ENCODE measurements around the gene VGLL4. TPM values are rescaled to one million over a fixed set of nuclear protein-coding genes. Genes with fewer than 3 reads are reported as not detected.
A peak's percentile ranks its signal among the peaks of the same experiment; 100 is the strongest.

VGLL4 gene
- total RNA-seq, 1 experiment from 2014 or later: 43.0 TPM

GRCh38 chr3:11602239-11602840 lies 41.4 kb downstream of the VGLL4 start:
- H3K4me3 Mint-ChIP-seq: no peak overlapping the region
- H3K27ac Mint-ChIP-seq: peak overlapping the region; percentile 76
- H3K36me3 Mint-ChIP-seq: peaks cover 27% of the 10 kb centered on the region
- DNase-seq (ENCODE audit: low spot score) (no peak), ATAC-seq (no peak)
- peaks cover 10% of the 10 kb centered on the region; the same call in 1 of the 2 replicates for H3K9me3 Mint-ChIP-seq
- TF ChIP-seq, protein P1, sequence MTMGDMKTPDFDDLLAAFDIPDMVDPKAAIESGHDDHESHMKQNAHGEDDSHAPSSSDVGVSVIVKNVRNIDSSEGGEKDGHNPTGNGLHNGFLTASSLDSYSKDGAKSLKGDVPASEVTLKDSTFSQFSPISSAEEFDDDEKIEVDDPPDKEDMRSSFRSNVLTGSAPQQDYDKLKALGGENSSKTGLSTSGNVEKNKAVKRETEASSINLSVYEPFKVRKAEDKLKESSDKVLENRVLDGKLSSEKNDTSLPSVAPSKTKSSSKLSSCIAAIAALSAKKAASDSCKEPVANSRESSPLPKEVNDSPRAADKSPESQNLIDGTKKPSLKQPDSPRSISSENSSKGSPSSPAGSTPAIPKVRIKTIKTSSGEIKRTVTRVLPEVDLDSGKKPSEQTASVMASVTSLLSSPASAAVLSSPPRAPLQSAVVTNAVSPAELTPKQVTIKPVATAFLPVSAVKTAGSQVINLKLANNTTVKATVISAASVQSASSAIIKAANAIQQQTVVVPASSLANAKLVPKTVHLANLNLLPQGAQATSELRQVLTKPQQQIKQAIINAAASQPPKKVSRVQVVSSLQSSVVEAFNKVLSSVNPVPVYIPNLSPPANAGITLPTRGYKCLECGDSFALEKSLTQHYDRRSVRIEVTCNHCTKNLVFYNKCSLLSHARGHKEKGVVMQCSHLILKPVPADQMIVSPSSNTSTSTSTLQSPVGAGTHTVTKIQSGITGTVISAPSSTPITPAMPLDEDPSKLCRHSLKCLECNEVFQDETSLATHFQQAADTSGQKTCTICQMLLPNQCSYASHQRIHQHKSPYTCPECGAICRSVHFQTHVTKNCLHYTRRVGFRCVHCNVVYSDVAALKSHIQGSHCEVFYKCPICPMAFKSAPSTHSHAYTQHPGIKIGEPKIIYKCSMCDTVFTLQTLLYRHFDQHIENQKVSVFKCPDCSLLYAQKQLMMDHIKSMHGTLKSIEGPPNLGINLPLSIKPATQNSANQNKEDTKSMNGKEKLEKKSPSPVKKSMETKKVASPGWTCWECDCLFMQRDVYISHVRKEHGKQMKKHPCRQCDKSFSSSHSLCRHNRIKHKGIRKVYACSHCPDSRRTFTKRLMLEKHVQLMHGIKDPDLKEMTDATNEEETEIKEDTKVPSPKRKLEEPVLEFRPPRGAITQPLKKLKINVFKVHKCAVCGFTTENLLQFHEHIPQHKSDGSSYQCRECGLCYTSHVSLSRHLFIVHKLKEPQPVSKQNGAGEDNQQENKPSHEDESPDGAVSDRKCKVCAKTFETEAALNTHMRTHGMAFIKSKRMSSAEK (CRISPR knock-in tag; IDR thresholded peaks at IDR 0.05; ENCODE audit: borderline replicate concordance): no peak
- TF ChIP-seq ZNF138 (CRISPR knock-in tag; conservative IDR thresholded peaks at IDR 0.05) (no peak), ZNF317 (CRISPR knock-in tag; IDR thresholded peaks at IDR 0.05; ENCODE audit: borderline replicate concordance, low read depth) (no peak), MAX (CRISPR knock-in tag; IDR thresholded peaks at IDR 0.05) (no peak), GTF2I (CRISPR knock-in tag; conservative IDR thresholded peaks at IDR 0.05) (no peak), SP1 (CRISPR knock-in tag; conservative IDR thresholded peaks at IDR 0.05) (no peak), TEAD4 (CRISPR knock-in tag; IDR thresholded peaks at IDR 0.05) (no peak), ATF1 (CRISPR knock-in tag; IDR thresholded peaks at IDR 0.05) (no peak)
- TF ChIP-seq, protein P2, sequence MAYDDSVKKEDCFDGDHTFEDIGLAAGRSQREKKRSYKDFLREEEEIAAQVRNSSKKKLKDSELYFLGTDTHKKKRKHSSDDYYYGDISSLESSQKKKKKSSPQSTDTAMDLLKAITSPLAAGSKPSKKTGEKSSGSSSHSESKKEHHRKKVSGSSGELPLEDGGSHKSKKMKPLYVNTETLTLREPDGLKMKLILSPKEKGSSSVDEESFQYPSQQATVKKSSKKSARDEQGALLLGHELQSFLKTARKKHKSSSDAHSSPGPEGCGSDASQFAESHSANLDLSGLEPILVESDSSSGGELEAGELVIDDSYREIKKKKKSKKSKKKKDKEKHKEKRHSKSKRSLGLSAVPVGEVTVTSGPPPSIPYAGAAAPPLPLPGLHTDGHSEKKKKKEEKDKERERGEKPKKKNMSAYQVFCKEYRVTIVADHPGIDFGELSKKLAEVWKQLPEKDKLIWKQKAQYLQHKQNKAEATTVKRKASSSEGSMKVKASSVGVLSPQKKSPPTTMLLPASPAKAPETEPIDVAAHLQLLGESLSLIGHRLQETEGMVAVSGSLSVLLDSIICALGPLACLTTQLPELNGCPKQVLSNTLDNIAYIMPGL (CRISPR knock-in tag; IDR thresholded peaks at IDR 0.05): no peak
- TF ChIP-seq, protein P3, sequence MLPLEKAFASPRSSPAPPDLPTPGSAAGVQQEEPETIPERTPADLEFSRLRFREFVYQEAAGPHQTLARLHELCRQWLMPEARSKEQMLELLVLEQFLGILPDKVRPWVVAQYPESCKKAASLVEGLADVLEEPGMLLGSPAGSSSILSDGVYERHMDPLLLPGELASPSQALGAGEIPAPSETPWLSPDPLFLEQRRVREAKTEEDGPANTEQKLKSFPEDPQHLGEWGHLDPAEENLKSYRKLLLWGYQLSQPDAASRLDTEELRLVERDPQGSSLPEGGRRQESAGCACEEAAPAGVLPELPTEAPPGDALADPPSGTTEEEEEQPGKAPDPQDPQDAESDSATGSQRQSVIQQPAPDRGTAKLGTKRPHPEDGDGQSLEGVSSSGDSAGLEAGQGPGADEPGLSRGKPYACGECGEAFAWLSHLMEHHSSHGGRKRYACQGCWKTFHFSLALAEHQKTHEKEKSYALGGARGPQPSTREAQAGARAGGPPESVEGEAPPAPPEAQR (CRISPR knock-in tag; IDR thresholded peaks at IDR 0.05): no peak
- POLR2A ChIA-PET: interaction anchor here (0.6 kb wide), 1 partner anchor 45 kb away, joined by 3 read pairs; no protein-coding TSS in a partner anchor
- H3K27me3 Mint-ChIP-seq (ENCODE audit: low read depth): no peaks in the 10 kb centered on the region
- CTCF ChIA-PET: interaction anchor here (0.7 to 1.6 kb wide), 2 partner anchors 10 to 12 kb away, joined by 4 read pairs; no protein-coding TSS in a partner anchor
- H3K4me1 Mint-ChIP-seq: peaks cover 68% of the 10 kb centered on the region

DNA sequence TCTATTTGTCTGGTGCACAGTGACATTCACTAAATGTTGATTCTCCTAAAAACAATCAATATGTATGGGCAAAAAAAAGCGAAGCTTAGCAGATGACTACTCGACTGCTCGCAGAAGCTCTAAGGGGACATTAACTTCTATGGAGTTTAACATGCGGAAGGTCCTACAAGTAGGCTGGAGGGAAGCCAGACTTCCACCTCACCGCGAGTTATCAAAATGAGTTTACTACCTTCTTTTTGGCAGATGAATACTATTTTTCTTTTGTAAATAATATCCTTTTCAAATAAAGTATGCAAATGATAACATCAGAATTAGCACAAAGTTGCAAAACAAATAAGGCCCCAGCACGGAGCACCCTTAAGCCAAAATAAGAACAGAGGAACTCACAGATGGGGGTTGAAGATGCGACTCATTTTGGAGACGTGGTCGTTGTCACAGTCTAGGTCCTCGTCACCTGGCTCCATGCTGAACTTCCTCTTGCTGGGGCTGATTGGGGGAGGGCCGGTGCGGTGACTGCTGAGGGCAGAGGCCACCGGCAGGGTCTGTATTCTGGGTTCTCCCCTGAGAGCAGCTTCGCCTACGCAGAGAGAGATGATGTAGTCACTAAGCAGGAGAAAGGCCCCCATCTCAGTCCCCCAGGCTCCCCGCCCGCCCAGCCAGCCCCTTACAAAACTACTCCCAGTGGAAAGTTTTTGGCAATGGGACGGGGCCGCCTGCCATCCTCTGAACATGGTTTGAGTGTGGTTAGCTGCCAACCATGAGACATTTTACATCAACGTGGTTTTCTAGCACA lies 42.1 kb downstream of the VGLL4 start:
- H3K4me3 Mint-ChIP-seq: no peak overlapping the region
- peaks cover 11% of the 10 kb centered on the region; the same call in 1 of the 2 replicates for H3K9me3 Mint-ChIP-seq
- TF ChIP-seq, protein P1 (CRISPR knock-in tag; IDR thresholded peaks at IDR 0.05; ENCODE audit: borderline replicate concordance): no peak
- no peak for TF ChIP-seq ELF4 (CRISPR knock-in tag; IDR thresholded peaks at IDR 0.05; ENCODE audit: low read depth)
- TF ChIP-seq, protein P4, sequence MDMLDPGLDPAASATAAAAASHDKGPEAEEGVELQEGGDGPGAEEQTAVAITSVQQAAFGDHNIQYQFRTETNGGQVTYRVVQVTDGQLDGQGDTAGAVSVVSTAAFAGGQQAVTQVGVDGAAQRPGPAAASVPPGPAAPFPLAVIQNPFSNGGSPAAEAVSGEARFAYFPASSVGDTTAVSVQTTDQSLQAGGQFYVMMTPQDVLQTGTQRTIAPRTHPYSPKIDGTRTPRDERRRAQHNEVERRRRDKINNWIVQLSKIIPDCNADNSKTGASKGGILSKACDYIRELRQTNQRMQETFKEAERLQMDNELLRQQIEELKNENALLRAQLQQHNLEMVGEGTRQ (CRISPR knock-in tag; IDR thresholded peaks at IDR 0.05): no peak
- ChIA-PET POLR2A (interaction anchor here (0.5 to 0.6 kb wide), 2 partner anchors 45 to 132 kb away, joined by 3 read pairs; no protein-coding TSS in a partner anchor), CTCF (interaction anchor here (0.7 to 1.6 kb wide), 4 partner anchors 11 to 246 kb away, joined by 3 to 4 read pairs (median 4); no protein-coding TSS in a partner anchor)
- peak overlapping the region; percentile 73 for H3K27ac Mint-ChIP-seq
- ATAC-seq (peak; percentile 36), DNase-seq (ENCODE audit: low spot score) (no peak)
- H3K27me3 Mint-ChIP-seq (ENCODE audit: low read depth): no peaks in the 10 kb centered on the region
- peaks cover 31% of the 10 kb centered on the region for H3K36me3 Mint-ChIP-seq
- peaks cover 61% of the 10 kb centered on the region for H3K4me1 Mint-ChIP-seq

Data from WTC11 (cell line).